Mononuclear cell (primary cell): ENCODE data around the gene VIM. TPM values are rescaled to one million over a fixed set of nuclear protein-coding genes. Genes with fewer than 3 reads are reported as not detected.

ENCODE experiments used
- H3K27me3 ChIP-seq: 2 replicates; pipeline ENCODE4 v1.6.0; 2011; ENCODE audit warnings: low read length, control low read depth; ENCODE audit not compliant: insufficient read depth
- H3K4me1 ChIP-seq: 2 replicates; pipeline ENCODE4 v1.5.1; 2011; ENCODE audit warnings: mild to moderate bottlenecking, low read length, control low read depth; ENCODE audit not compliant: insufficient read depth
- H3K4me3 ChIP-seq: 2 replicates; pipeline ENCODE4 v1.5.1; 2011; ENCODE audit warnings: mild to moderate bottlenecking, low read length, moderate library complexity
- H3K9me3 ChIP-seq: 2 replicates; pipeline ENCODE4 v1.5.1; 2011; ENCODE audit warnings: low read depth, mild to moderate bottlenecking, control low read depth, low read length
- total RNA-seq: library from RNA; depleted of rRNA; stranded (reverse); fragments of >200 nt; gene quantifications from one replicate; pipeline ENCODE4 v1.2.3, GENCODE V29; 2012

Gene VIM
- total RNA-seq, 1 donor, result 2,761 TPM

GRCh38 chr10:17234431-17234945 lies 6.4 kb downstream of the VIM start:
- Histone ChIP-seq H3K27me3 (no peaks in the 10 kb centered on the region), H3K4me3 (no peak overlapping the region), H3K9me3 (no peaks in the 10 kb centered on the region), H3K4me1 (peaks cover 44% of the 10 kb centered on the region)

- H3K9me3 ChIP-seq, result no peaks in the 10 kb centered on the region
- peaks cover 44% of the 10 kb centered on the region for H3K4me1 ChIP-seq
- no peak overlapping the region for H3K4me3 ChIP-seq
- no peaks in the 10 kb centered on the region for H3K27me3 ChIP-seq
Measured at GRCh38 chr10:17235136-17235535, 7.1 kb downstream of the VIM start.

GRCh38 chr10:17236468-17237148 lies 8.6 kb downstream of the VIM start:
- Histone ChIP-seq H3K4me1 (peaks cover 34% of the 10 kb centered on the region), H3K4me3 (no peak overlapping the region), H3K9me3 (no peaks in the 10 kb centered on the region), H3K27me3 (no peaks in the 10 kb centered on the region)

- no peaks in the 10 kb centered on the region for H3K27me3 ChIP-seq
- no peaks in the 10 kb centered on the region for H3K9me3 ChIP-seq
- H3K4me1 ChIP-seq, result peaks cover 32% of the 10 kb centered on the region
- H3K4me3 ChIP-seq, result no peak overlapping the region
Measured at GRCh38 chr10:17237149-17237527, 9.1 kb downstream of the VIM start.

GRCh38 chr10:17237915-17238444 lies 9.9 kb downstream of the VIM start:
- no peak overlapping the region for H3K4me3 ChIP-seq
- H3K9me3 ChIP-seq, result no peaks in the 10 kb centered on the region
- peaks cover 23% of the 10 kb centered on the region for H3K4me1 ChIP-seq
- no peaks in the 10 kb centered on the region for H3K27me3 ChIP-seq

GRCh38 chr10:17238445-17239291 lies 10.6 kb downstream of the VIM start:
- no peaks in the 10 kb centered on the region for H3K9me3 ChIP-seq
- H3K4me3 ChIP-seq, result no peak overlapping the region
- peaks cover 16% of the 10 kb centered on the region for H3K4me1 ChIP-seq
- no peaks in the 10 kb centered on the region for H3K27me3 ChIP-seq

- Histone ChIP-seq H3K27me3 (no peaks in the 10 kb centered on the region), H3K4me3 (no peak overlapping the region)
Measured at GRCh38 chr10:17239345-17240085, 11.5 kb downstream of the VIM start.

GRCh38 chr10:17240096-17240495 lies 12.1 kb downstream of the VIM start:
- no peaks in the 10 kb centered on the region for H3K27me3 ChIP-seq
- no peaks in the 10 kb centered on the region for H3K9me3 ChIP-seq
- no peak overlapping the region for H3K4me3 ChIP-seq
- H3K4me1 ChIP-seq, result peaks cover 3% of the 10 kb centered on the region

More at GRCh38 chr10:17239345-17240085, 11.5 kb downstream of the VIM start:
- H3K4me1 ChIP-seq, result peaks cover 8% of the 10 kb centered on the region
- no peaks in the 10 kb centered on the region for H3K9me3 ChIP-seq

- H3K4me3 ChIP-seq, result no peak overlapping the region
- no peaks in the 10 kb centered on the region for H3K27me3 ChIP-seq
- H3K4me1 ChIP-seq, result no peaks in the 10 kb centered on the region
- H3K9me3 ChIP-seq, result no peaks in the 10 kb centered on the region
Measured at GRCh38 chr10:17240616-17241015, 12.6 kb downstream of the VIM start.

- Histone ChIP-seq H3K4me1 (no peaks in the 10 kb centered on the region), H3K9me3 (no peaks in the 10 kb centered on the region), H3K4me3 (no peak overlapping the region), H3K27me3 (no peaks in the 10 kb centered on the region)
Measured at GRCh38 chr10:17241611-17242333, 13.7 kb downstream of the VIM start.

- Histone ChIP-seq H3K9me3 (no peaks in the 10 kb centered on the region), H3K4me3 (no peak overlapping the region), H3K27me3 (no peaks in the 10 kb centered on the region), H3K4me1 (no peaks in the 10 kb centered on the region)
Measured at GRCh38 chr10:17244700-17245365, 16.8 kb downstream of the VIM start.

GRCh38 chr10:17247210-17247609 lies 19.2 kb downstream of the VIM start:
- H3K4me1 ChIP-seq, result no peaks in the 10 kb centered on the region
- no peak overlapping the region for H3K4me3 ChIP-seq
- no peaks in the 10 kb centered on the region for H3K27me3 ChIP-seq
- H3K9me3 ChIP-seq, result no peaks in the 10 kb centered on the region

GRCh38 chr10:17248964-17249363 lies 20.9 kb downstream of the VIM start:
- H3K4me1 ChIP-seq, result no peaks in the 10 kb centered on the region
- no peaks in the 10 kb centered on the region for H3K9me3 ChIP-seq
- H3K4me3 ChIP-seq, result no peak overlapping the region
- no peaks in the 10 kb centered on the region for H3K27me3 ChIP-seq

- Histone ChIP-seq H3K27me3 (no peaks in the 10 kb centered on the region), H3K4me3 (no peak overlapping the region), H3K9me3 (no peaks in the 10 kb centered on the region), H3K4me1 (no peaks in the 10 kb centered on the region)
Measured at GRCh38 chr10:17249820-17250219, 21.8 kb downstream of the VIM start.
